ENCODE results near the gene CHAT. TPM values are rescaled to one million over a fixed set of nuclear protein-coding genes. Genes with fewer than 3 reads are reported as not detected.

Gene CHAT
- total RNA-seq, 4 donors from 2014 or later: 0.94 to 1.6 TPM; not detected in 2

GRCh38 chr10:49611816-49612512, 1.9 kb upstream of the CHAT start:
- 0 to 5% methylated on average over 10 to 11 of the region's 53 CpGs for WGBS, 2 donors (ENCODE audit: low coverage in 1 of 2)
- H3K27ac ChIP-seq: no peak overlapping the region
- no peaks in the 10 kb centered on the region for H3K9me3 ChIP-seq
- H3K4me3 ChIP-seq: no peak overlapping the region
- H3K27me3 ChIP-seq: peaks cover 100% of the 10 kb centered on the region
- H3K36me3 ChIP-seq: no peaks in the 10 kb centered on the region
- peaks cover 0 to 37% (median 11%) of the 10 kb centered on the region in 3 donors for H3K4me1 ChIP-seq
- TF ChIP-seq, protein P1, sequence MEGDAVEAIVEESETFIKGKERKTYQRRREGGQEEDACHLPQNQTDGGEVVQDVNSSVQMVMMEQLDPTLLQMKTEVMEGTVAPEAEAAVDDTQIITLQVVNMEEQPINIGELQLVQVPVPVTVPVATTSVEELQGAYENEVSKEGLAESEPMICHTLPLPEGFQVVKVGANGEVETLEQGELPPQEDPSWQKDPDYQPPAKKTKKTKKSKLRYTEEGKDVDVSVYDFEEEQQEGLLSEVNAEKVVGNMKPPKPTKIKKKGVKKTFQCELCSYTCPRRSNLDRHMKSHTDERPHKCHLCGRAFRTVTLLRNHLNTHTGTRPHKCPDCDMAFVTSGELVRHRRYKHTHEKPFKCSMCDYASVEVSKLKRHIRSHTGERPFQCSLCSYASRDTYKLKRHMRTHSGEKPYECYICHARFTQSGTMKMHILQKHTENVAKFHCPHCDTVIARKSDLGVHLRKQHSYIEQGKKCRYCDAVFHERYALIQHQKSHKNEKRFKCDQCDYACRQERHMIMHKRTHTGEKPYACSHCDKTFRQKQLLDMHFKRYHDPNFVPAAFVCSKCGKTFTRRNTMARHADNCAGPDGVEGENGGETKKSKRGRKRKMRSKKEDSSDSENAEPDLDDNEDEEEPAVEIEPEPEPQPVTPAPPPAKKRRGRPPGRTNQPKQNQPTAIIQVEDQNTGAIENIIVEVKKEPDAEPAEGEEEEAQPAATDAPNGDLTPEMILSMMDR (IDR thresholded peaks at IDR 0.05): no peak
- no peak for TF ChIP-seq POLR2A (IDR thresholded peaks at IDR 0.05)
- TF ChIP-seq EP300 (IDR thresholded peaks at IDR 0.05): no peak
- TF ChIP-seq POLR2AphosphoS5 (IDR thresholded peaks at IDR 0.05): no peak
- no peak for ATAC-seq

- Histone ChIP-seq H3K9me3 (no peaks in the 10 kb centered on the region), H3K4me3 (no peak overlapping the region), H3K36me3 (no peaks in the 10 kb centered on the region), H3K27me3 (peaks cover 100% of the 10 kb centered on the region), H3K4me1 (peaks cover 0 to 37% (median 11%) of the 10 kb centered on the region in 3 donors), H3K27ac (no peak overlapping the region)
- no peak for ATAC-seq
- 0 to 8% methylated on average over 6 of the region's 29 CpGs for WGBS, 2 donors (ENCODE audit: low coverage in 1 of 2)
- no peak for TF ChIP-seq POLR2A (IDR thresholded peaks at IDR 0.05)
- TF ChIP-seq EP300 (IDR thresholded peaks at IDR 0.05): no peak
- no peak for TF ChIP-seq POLR2AphosphoS5 (IDR thresholded peaks at IDR 0.05)
- TF ChIP-seq, protein P1 (IDR thresholded peaks at IDR 0.05): no peak
Measured at GRCh38 chr10:49612513-49613164, 1.2 kb upstream of the CHAT start.

- no peak for ATAC-seq
- H3K27ac ChIP-seq: no peak overlapping the region
- WGBS, 2 donors (ENCODE audit: low coverage in 1 of 2): 0% methylated on average over 2 of the region's 23 CpGs; no CpG with 5 or more reads in 1 of the 2 donors
- peaks cover 0 to 37% (median 11%) of the 10 kb centered on the region in 3 donors for H3K4me1 ChIP-seq
- H3K27me3 ChIP-seq: peaks cover 99% of the 10 kb centered on the region
- no peaks in the 10 kb centered on the region for H3K9me3 ChIP-seq
- no peaks in the 10 kb centered on the region for H3K36me3 ChIP-seq
- TF ChIP-seq POLR2A (IDR thresholded peaks at IDR 0.05): no peak
- TF ChIP-seq EP300 (IDR thresholded peaks at IDR 0.05): no peak
- TF ChIP-seq, protein P1 (IDR thresholded peaks at IDR 0.05): no peak
- TF ChIP-seq POLR2AphosphoS5 (IDR thresholded peaks at IDR 0.05): no peak
- no peak overlapping the region for H3K4me3 ChIP-seq
Measured at GRCh38 chr10:49613165-49613881, 514 bp upstream of the CHAT start.

DNA sequence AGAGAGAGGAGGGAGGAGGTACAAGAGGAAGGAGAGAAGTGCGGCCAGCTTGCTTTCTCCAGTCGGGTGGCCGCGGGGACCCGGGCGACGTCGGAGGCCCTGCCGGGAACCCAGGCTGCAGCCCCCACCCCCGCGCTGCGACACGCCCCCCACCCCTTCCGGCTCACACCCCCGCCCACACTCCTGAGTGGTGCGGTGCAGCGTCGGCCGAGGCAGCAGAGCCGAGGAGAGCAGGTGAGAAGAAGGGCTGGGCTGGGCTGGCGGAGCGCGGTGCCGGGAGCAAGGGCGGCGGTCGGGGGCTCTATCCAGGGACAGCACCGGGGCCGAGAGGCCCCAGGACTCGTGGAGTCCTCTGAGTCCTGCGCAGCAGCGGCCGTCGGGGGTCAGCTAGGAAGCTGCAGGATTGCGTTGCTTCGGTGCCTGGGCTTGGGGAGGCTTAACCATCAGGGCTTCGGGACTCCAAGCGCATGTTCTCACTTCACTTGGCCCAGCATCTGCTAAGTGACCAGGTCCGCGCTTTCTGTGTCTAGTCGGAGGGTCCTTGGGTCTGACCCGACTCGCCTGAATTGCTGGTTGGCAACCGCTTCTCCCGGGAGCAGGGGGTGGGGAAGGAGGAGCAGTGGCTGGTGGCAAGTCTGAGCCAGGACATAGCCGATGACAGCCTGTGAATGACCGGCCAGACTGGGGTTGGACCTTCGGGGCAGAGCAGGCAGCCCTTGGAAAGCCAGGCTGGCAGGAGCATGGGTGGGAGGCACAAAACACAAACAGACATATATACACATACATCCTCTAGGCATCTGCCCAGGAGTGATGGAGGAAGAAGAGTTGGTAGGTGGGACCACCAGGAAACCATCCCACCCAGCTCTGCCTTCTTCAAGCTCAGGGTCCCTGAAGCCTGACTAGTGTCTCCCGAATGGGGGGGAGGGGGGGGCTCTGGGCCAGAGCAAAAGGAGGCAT, 683 bp downstream of the CHAT start:
- ATAC-seq: no peak
- TF ChIP-seq, protein P1 (IDR thresholded peaks at IDR 0.05): no peak
- TF ChIP-seq POLR2A (IDR thresholded peaks at IDR 0.05) (no peak), EP300 (IDR thresholded peaks at IDR 0.05) (no peak), POLR2AphosphoS5 (IDR thresholded peaks at IDR 0.05) (no peak)
- no peaks in the 10 kb centered on the region for H3K36me3 ChIP-seq
- H3K27ac ChIP-seq: no peak overlapping the region
- peaks cover 99% of the 10 kb centered on the region for H3K27me3 ChIP-seq
- peaks cover 0 to 32% (median 11%) of the 10 kb centered on the region in 3 donors for H3K4me1 ChIP-seq
- H3K4me3 ChIP-seq: no peak overlapping the region
- H3K9me3 ChIP-seq: no peaks in the 10 kb centered on the region
- WGBS, 2 donors (ENCODE audit: low coverage in 1 of 2): 0 to 8% methylated on average over 7 to 20 of the region's 49 CpGs

Data from gastroesophageal sphincter (tissue), 4 donors.